Prostate gland (tissue), 2 donors: Measurements from ENCODE around the gene MPL.

Experiments used
- POLR2A ChIP-seq: fragments of 450-650 bp; IDR thresholded peaks from one replicate; pipeline ENCODE4 v1.6.1; 2016; ENCODE audit warnings: antibody characterized with exemption, mild to moderate bottlenecking
- TF ChIP-seq, protein P1 (sequence below), 4 experiments: fragments of 200-600 bp in 2 of 4; fragments of 450-650 bp in 2 of 4; sonication (generic) in 2 of 4; IDR thresholded peaks; 1 replicate in 3 of 4; 2 replicates in 1 of 4; pipeline ENCODE4 v1.5.1; 2016 to 2019; ENCODE audit warnings: antibody characterized with exemption in 4 of 4, mild to moderate bottlenecking in 2 of 4, moderate library complexity in 2 of 4

- TF ChIP-seq POLR2A: no peak
- TF ChIP-seq, protein P1, sequence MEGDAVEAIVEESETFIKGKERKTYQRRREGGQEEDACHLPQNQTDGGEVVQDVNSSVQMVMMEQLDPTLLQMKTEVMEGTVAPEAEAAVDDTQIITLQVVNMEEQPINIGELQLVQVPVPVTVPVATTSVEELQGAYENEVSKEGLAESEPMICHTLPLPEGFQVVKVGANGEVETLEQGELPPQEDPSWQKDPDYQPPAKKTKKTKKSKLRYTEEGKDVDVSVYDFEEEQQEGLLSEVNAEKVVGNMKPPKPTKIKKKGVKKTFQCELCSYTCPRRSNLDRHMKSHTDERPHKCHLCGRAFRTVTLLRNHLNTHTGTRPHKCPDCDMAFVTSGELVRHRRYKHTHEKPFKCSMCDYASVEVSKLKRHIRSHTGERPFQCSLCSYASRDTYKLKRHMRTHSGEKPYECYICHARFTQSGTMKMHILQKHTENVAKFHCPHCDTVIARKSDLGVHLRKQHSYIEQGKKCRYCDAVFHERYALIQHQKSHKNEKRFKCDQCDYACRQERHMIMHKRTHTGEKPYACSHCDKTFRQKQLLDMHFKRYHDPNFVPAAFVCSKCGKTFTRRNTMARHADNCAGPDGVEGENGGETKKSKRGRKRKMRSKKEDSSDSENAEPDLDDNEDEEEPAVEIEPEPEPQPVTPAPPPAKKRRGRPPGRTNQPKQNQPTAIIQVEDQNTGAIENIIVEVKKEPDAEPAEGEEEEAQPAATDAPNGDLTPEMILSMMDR (IDR thresholded peaks at IDR 0.05): no peak
These were observed 37.1 kb upstream of the MPL start, which contains the start of gene TIE1 for GRCh38 chr1:43300378-43301094.
